CD14-positive monocyte (primary cell): ENCODE results near the gene N4BP2. TPM values are rescaled to one million over a fixed set of nuclear protein-coding genes. Genes with fewer than 3 reads are reported as not detected.

Experiments used
- DNase-seq, 3 donors: peaks; one replicate each; pipeline ENCODE4 v3.0.0-alpha.2; 2011 to 2022
- H2AFZ ChIP-seq: 2 replicates; pipeline ENCODE4 v1.6.0; 2012; ENCODE audit warnings: mild to moderate bottlenecking, low read depth, low read length, inconsistent platforms; ENCODE audit not compliant: insufficient read depth, poor library complexity, severe bottlenecking
- H3K27ac ChIP-seq, 2 donors: 1 replicate in 1 of 2; 2 replicates in 1 of 2; pipeline ENCODE4 v1.5.1; 2012 to 2013; ENCODE audit warnings: low read length in 2 of 2, control low read depth in 1 of 2, inconsistent platforms in 1 of 2, low read depth in 1 of 2, mild to moderate bottlenecking in 1 of 2
- H3K27me3 ChIP-seq, 2 donors: one replicate each; pipeline versions ENCODE4 v1.6.0 to v1.6.1; 2011 to 2013; ENCODE audit warnings: low read length in 2 of 2; ENCODE audit not compliant: control insufficient read depth in 2 of 2, insufficient read depth in 2 of 2
- H3K36me3 ChIP-seq, 2 donors: replicated peaks in 1 of 2; 1 replicate in 1 of 2; 2 replicates in 1 of 2; pipeline versions ENCODE4 v1.5.1 to v1.6.1; 2012 to 2013; ENCODE audit warnings: low read length in 2 of 2, control low read depth in 1 of 2, inconsistent platforms in 1 of 2, mild to moderate bottlenecking in 1 of 2; ENCODE audit not compliant: insufficient read depth in 2 of 2, control insufficient read depth in 1 of 2
- H3K4me1 ChIP-seq, 2 donors: 1 replicate in 1 of 2; 2 replicates in 1 of 2; pipeline versions ENCODE4 v1.5.1 to v1.6.1; 2012 to 2013; ENCODE audit warnings: low read length in 2 of 2, control low read depth in 1 of 2, inconsistent platforms in 1 of 2, mild to moderate bottlenecking in 1 of 2, moderate library complexity in 1 of 2; ENCODE audit not compliant: insufficient read depth in 2 of 2, control insufficient read depth in 1 of 2
- H3K4me2 ChIP-seq: replicated peaks from 2 replicates; pipeline ENCODE3; 2012; ENCODE audit warnings: low read length, moderate library complexity, mild to moderate bottlenecking; ENCODE audit not compliant: poor library complexity, severe bottlenecking; ENCODE audit errors: extremely low read depth
- H3K4me3 ChIP-seq, 3 experiments: fragments of 200-600 bp in 1 of 3; sonication (generic) in 1 of 3; replicated peaks in 1 of 3; 1 replicate in 2 of 3; 2 replicates in 1 of 3; pipeline ENCODE4 v1.5.1; 2011 to 2013; ENCODE audit warnings: low read length in 3 of 3, mild to moderate bottlenecking in 3 of 3, control low read depth in 2 of 3, low read depth in 2 of 3, inconsistent platforms in 1 of 3, moderate library complexity in 1 of 3
- H3K79me2 ChIP-seq: 2 replicates; pipeline ENCODE4 v1.6.0; 2012; ENCODE audit warnings: mild to moderate bottlenecking, control low read depth, inconsistent platforms, low read length, moderate library complexity; ENCODE audit not compliant: insufficient read depth
- H3K9ac ChIP-seq: 2 replicates; pipeline ENCODE4 v1.6.0; 2017; ENCODE audit warnings: low read length, mild to moderate bottlenecking; ENCODE audit not compliant: insufficient read depth, poor library complexity, severe bottlenecking
- H3K9me3 ChIP-seq, 2 donors: replicated peaks in 1 of 2; 1 replicate in 1 of 2; 2 replicates in 1 of 2; pipeline versions ENCODE4 v1.5.1 to v1.6.1; 2012 to 2013; ENCODE audit warnings: low read length in 2 of 2, control low read depth in 1 of 2; ENCODE audit not compliant: control insufficient read depth in 1 of 2, insufficient read depth in 1 of 2
- H4K20me1 ChIP-seq: 2 replicates; pipeline ENCODE4 v1.6.0; 2012; ENCODE audit warnings: mild to moderate bottlenecking, low read length, control low read depth, moderate library complexity; ENCODE audit not compliant: insufficient read depth
- H3K27ac Mint-ChIP-seq, 7 donors: one replicate each; pipeline ENCODE4 v1.8.0; 2020; ENCODE audit warnings: mild to moderate bottlenecking in 7 of 7, mixed read lengths in 7 of 7, moderate library complexity in 6 of 7, inconsistent platforms in 2 of 7
- H3K27me3 Mint-ChIP-seq, 3 donors: one replicate each; pipeline ENCODE4 v1.8.0; 2021 to 2022; ENCODE audit warnings: low read depth in 3 of 3, mild to moderate bottlenecking in 3 of 3, mixed read lengths in 3 of 3, moderate library complexity in 3 of 3, inconsistent platforms in 1 of 3
- H3K36me3 Mint-ChIP-seq, 2 donors: one replicate each; pipeline ENCODE4 v1.8.0; 2020; ENCODE audit warnings: mixed read lengths in 2 of 2, inconsistent platforms in 1 of 2, mild to moderate bottlenecking in 1 of 2
- H3K4me1 Mint-ChIP-seq: one replicate; pipeline ENCODE4 v1.8.0; 2020; ENCODE audit warnings: mild to moderate bottlenecking, mixed read lengths
- H3K4me3 Mint-ChIP-seq, 2 donors: one replicate each; pipeline ENCODE4 v1.8.0; 2020; ENCODE audit warnings: mild to moderate bottlenecking in 2 of 2, mixed read lengths in 2 of 2, moderate library complexity in 1 of 2
- H3K9me3 Mint-ChIP-seq, 7 donors: one replicate each; pipeline ENCODE4 v1.8.0; 2020 to 2022; ENCODE audit warnings: mixed read lengths in 7 of 7, mild to moderate bottlenecking in 6 of 7, moderate library complexity in 6 of 7, inconsistent platforms in 2 of 7
- WGBS: methylation state at CpG from one replicate; pipeline ENCODE4 v1.1.5; 2013; ENCODE audit warnings: missing lambda C conversion rate; ENCODE audit not compliant: insufficient coverage; 5-methylcytosine and 5-hydroxymethylcytosine counted together
- intact Hi-C, 2 donors: fragments of 100-400 bp; cut with micrococcal nuclease; formaldehyde crosslinking; loops; one replicate each; pipeline versions ENCODE4 v1.15.0 to v1.15.1; 2023
- polyA plus RNA-seq, 3 donors: library from polyadenylated mRNA; depleted of rRNA in 1 of 3; unstranded in 2 of 3; stranded (reverse) in 1 of 3; fragments of 300-500 nt in 2 of 3; fragments of >200 nt in 1 of 3; fragmentation: Illumina TruSeq in 2 of 3; gene quantifications; 1 replicate in 2 of 3; 2 replicates in 1 of 3; pipeline ENCODE4 v1.2.3, GENCODE V29; 2012 to 2021
- TF ChIP-seq, protein P1 (sequence below): fragments of 200-600 bp; IDR thresholded peaks from one replicate; pipeline ENCODE4 v1.8.0; 2022; ENCODE audit warnings: antibody characterized with exemption, mild to moderate bottlenecking

N4BP2 gene
- polyA plus RNA-seq, 3 donors: 3.1 to 8.3 (median 4.8) TPM

DNA sequence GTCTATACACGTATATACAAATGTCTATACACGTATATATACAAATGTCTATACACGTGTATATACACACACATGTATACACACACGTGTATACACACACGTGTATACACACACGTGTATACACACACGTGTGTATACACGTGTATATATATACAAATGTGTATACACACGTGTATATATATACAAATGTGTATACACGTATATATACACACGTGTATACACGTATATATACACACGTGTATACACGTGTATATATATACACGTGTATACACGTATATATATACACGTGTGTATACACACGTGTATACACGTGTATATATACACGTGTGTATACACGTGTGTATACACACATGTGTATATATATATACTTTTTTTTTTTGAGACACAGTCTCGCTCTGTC lies 23.9 kb upstream of the N4BP2 start:
- Mint-ChIP-seq H3K36me3 (no peaks in the 10 kb centered on the region), H3K27ac (no peak overlapping the region), H3K9me3 (peaks cover 0 to 3% (median 0%) of the 10 kb centered on the region in 7 donors), H3K4me1 (no peaks in the 10 kb centered on the region), H3K27me3 (no peaks in the 10 kb centered on the region), H3K4me3 (no peak overlapping the region)
- H3K27me3 ChIP-seq: no peaks in the 10 kb centered on the region
- no peaks in the 10 kb centered on the region for H3K4me1 ChIP-seq
- no peaks in the 10 kb centered on the region for H3K36me3 ChIP-seq
- no CpG with 5 or more reads among the region's 22 CpGs for WGBS
- H3K4me2 ChIP-seq: no peak overlapping the region
- no peak overlapping the region for H3K4me3 ChIP-seq
- DNase-seq: no peak
- TF ChIP-seq, protein P1, sequence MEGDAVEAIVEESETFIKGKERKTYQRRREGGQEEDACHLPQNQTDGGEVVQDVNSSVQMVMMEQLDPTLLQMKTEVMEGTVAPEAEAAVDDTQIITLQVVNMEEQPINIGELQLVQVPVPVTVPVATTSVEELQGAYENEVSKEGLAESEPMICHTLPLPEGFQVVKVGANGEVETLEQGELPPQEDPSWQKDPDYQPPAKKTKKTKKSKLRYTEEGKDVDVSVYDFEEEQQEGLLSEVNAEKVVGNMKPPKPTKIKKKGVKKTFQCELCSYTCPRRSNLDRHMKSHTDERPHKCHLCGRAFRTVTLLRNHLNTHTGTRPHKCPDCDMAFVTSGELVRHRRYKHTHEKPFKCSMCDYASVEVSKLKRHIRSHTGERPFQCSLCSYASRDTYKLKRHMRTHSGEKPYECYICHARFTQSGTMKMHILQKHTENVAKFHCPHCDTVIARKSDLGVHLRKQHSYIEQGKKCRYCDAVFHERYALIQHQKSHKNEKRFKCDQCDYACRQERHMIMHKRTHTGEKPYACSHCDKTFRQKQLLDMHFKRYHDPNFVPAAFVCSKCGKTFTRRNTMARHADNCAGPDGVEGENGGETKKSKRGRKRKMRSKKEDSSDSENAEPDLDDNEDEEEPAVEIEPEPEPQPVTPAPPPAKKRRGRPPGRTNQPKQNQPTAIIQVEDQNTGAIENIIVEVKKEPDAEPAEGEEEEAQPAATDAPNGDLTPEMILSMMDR: no peak
- no peak overlapping the region for H3K27ac ChIP-seq
- intact Hi-C loops: no loop called here
- no peak overlapping the region for H3K9ac ChIP-seq
- no peaks in the 10 kb centered on the region for H4K20me1 ChIP-seq
- no peaks in the 10 kb centered on the region for H3K9me3 ChIP-seq
- no peaks in the 10 kb centered on the region for H3K79me2 ChIP-seq
- no peak overlapping the region for H2AFZ ChIP-seq

DNA sequence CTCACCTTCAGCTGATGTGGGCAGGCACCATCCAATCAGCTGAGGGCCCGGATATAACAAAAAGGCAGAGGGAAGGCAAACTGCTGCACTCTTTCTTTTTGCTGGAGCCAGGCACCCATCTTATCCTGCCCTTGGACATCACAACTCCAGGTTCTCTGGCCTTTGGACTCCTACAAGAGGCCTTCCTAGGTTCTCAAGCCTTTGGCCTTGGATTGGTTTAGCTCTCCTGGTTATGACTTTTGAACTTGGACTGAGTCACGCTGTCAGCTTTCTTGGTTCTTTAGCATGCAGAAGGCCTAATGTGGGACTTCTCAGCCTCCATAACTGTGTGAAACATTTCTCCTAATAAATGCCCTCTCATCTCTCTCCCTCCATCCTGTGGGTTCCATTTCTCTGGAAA lies 23.0 kb upstream of the N4BP2 start:
- intact Hi-C loops: no loop called here
- no peak overlapping the region for H3K4me2 ChIP-seq
- no peaks in the 10 kb centered on the region for H3K4me1 ChIP-seq
- H3K79me2 ChIP-seq: no peaks in the 10 kb centered on the region
- H3K36me3 ChIP-seq: no peaks in the 10 kb centered on the region
- no peak overlapping the region for H3K4me3 Mint-ChIP-seq
- DNase-seq: no peak
- H3K27me3 ChIP-seq: no peaks in the 10 kb centered on the region
- H3K9ac ChIP-seq: no peak overlapping the region
- peaks cover 0 to 5% (median 0%) of the 10 kb centered on the region in 7 donors for H3K9me3 Mint-ChIP-seq
- H3K27me3 Mint-ChIP-seq: no peaks in the 10 kb centered on the region
- H4K20me1 ChIP-seq: no peaks in the 10 kb centered on the region
- H3K27ac Mint-ChIP-seq: no peak overlapping the region
- no peak overlapping the region for H3K27ac ChIP-seq
- H3K9me3 ChIP-seq: no peaks in the 10 kb centered on the region
- no peak overlapping the region for H3K4me3 ChIP-seq
- no peaks in the 10 kb centered on the region for H3K4me1 Mint-ChIP-seq
- H2AFZ ChIP-seq: no peak overlapping the region
- no peaks in the 10 kb centered on the region for H3K36me3 Mint-ChIP-seq
- TF ChIP-seq, protein P1: no peak
- 81% methylated on average over 2 of the region's 2 CpGs for WGBS
